Transverse colon (tissue), 4 donors: ENCODE data around the gene CFAP119. TPM values are rescaled to one million over a fixed set of nuclear protein-coding genes. Genes with fewer than 3 reads are reported as not detected.

Experiments
- DNase-seq: peaks from one replicate; pipeline ENCODE4 v3.0.0-alpha.2; 2019
- H3K27ac ChIP-seq, 4 donors: fragments of 200-600 bp; sonication (generic); 2 replicates each; pipeline ENCODE4 v1.5.1; 2016 to 2018; ENCODE audit warnings: inconsistent platforms in 4 of 4
- H3K27me3 ChIP-seq: fragments of 200-600 bp; sonication (generic); 2 replicates; pipeline ENCODE4 v1.5.1; 2017; ENCODE audit warnings: inconsistent platforms
- H3K36me3 ChIP-seq, 4 donors: fragments of 200-600 bp; sonication (generic); 2 replicates each; pipeline ENCODE4 v1.5.1; 2017 to 2019; ENCODE audit warnings: inconsistent platforms in 4 of 4
- H3K4me1 ChIP-seq, 4 donors: fragments of 200-600 bp; sonication (generic); 2 replicates each; pipeline ENCODE4 v1.5.1; 2017 to 2020; ENCODE audit warnings: inconsistent platforms in 4 of 4
- H3K4me3 ChIP-seq, 4 donors: fragments of 200-600 bp; sonication (generic); 1 replicate in 1 of 4; 2 replicates in 3 of 4; pipeline versions ENCODE4 v1.5.1 to v1.6.1; 2017 to 2019; ENCODE audit warnings: inconsistent platforms in 4 of 4
- H3K9me3 ChIP-seq, 2 donors: fragments of 200-600 bp; sonication (generic); 2 replicates each; pipeline ENCODE4 v1.5.1; 2017 to 2019; ENCODE audit warnings: inconsistent platforms in 2 of 2
- EP300 ChIP-seq: sonication (generic); formaldehyde crosslinking; IDR thresholded peaks from one replicate; pipeline ENCODE4 v1.6.1; 2017; ENCODE audit warnings: antibody characterized with exemption, low read depth
- POLR2A ChIP-seq: fragments of 450-650 bp; IDR thresholded peaks from one replicate; pipeline ENCODE4 v1.6.1; 2016; ENCODE audit warnings: antibody characterized with exemption, mild to moderate bottlenecking, moderate library complexity
- POLR2AphosphoS5 ChIP-seq, 3 donors: sonication (generic); formaldehyde crosslinking; IDR thresholded peaks; one replicate each; pipeline ENCODE4 v1.6.1; 2016; ENCODE audit warnings: antibody characterized with exemption in 3 of 3
- WGBS, 2 donors: methylation state at CpG; one replicate each; pipeline ENCODE4 v1.1.5; 2018; ENCODE audit warnings: low coverage in 1 of 2; 5-methylcytosine and 5-hydroxymethylcytosine counted together
- in situ Hi-C, 4 donors: fragments of 200-750 bp; cut with MboI; loops; one replicate each; pipeline versions ENCODE4 v1.15.0 to v1.15.1; 2017; ENCODE audit warnings: low sequenced_read_pairs in 3 of 4, low pct_ligation_motif_present in 1 of 4, low pct_unique_long_range_greater_than_20kb in 1 of 4
- intact Hi-C: fragments of 100-400 bp; cut with DNase I; formaldehyde crosslinking; loops from one replicate; pipeline ENCODE4 v1.15.1; 2023; ENCODE audit warnings: low total_unique reads
- total RNA-seq, 4 donors: library from RNA; depleted of rRNA; stranded (reverse); fragments of >200 nt; gene quantifications; one replicate each; pipeline ENCODE4 v1.1.0, GENCODE V29; 2016
- TF ChIP-seq, protein P1 (sequence below), 5 experiments: fragments of 200-600 bp in 3 of 5; fragments of 450-650 bp in 2 of 5; sonication (generic) in 3 of 5; IDR thresholded peaks; 1 replicate in 2 of 5; 2 replicates in 3 of 5; pipeline ENCODE4 v1.5.1; 2016 to 2017; ENCODE audit warnings: antibody characterized with exemption in 5 of 5, inconsistent platforms in 3 of 5, mild to moderate bottlenecking in 2 of 5, moderate library complexity in 1 of 5

The CFAP119 gene
- total RNA-seq, 4 donors from 2014 or later: 3.3 to 15.5 (median 6.0) TPM

DNA sequence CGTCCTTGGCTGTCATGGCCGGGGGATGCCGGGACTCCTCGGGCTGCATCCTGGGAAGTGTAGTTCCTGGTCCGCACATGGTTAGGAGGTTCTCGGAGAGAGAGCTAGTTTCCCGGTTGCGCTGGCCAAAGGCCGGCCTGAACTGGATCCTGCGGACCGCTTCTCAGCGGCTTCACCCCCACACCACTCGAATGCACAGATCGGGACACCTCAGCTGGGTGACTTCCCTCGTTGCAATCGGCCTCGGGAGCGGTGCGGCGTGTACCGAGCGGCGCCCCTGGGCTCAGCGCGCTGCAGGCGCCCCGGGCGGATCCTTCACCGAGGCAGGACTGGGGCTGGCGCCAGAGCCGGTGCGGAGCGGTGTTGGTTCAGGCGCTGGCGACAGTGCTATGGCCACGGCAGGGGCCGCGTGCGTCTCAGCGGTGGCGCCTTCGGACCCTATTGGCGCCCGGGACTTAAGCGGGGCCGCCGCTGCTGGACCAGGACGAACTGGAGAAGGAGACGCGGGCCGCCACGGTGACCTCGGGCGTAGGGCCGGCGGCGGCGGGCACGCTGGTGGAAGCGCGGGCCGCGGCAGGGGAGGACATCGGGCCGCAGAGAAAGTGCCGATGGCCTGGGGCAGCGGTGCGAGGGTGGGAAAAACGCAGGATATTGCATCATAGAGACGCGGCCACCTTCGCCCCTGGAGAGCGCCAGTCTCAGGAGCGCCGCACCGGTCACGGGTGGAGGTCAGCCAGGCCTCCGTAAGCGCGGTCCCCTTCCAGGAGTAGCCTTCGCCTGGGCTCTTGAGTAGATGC lies 13.7 kb upstream of the CFAP119 start:
- Histone ChIP-seq H3K4me1 (peaks cover 0 to 27% (median 20%) of the 10 kb centered on the region in 4 donors), H3K27ac (peak overlapping the region; percentile 86 to 90 (median 88)), H3K27me3 (no peaks in the 10 kb centered on the region), H3K4me3 (peak overlapping the region; percentile 44 to 66 (median 58)), H3K36me3 (peaks cover 0 to 15% (median 9%) of the 10 kb centered on the region in 4 donors), H3K9me3 (no peaks in the 10 kb centered on the region)
- in situ Hi-C loops (no loop called here), intact Hi-C loops (no loop called here)
- TF ChIP-seq EP300 (no peak), POLR2AphosphoS5 (IDR thresholded peaks at IDR 0.05) (peak; percentile 66 to 84 (median 79)), POLR2A (peak; percentile 74)
- TF ChIP-seq, protein P1, sequence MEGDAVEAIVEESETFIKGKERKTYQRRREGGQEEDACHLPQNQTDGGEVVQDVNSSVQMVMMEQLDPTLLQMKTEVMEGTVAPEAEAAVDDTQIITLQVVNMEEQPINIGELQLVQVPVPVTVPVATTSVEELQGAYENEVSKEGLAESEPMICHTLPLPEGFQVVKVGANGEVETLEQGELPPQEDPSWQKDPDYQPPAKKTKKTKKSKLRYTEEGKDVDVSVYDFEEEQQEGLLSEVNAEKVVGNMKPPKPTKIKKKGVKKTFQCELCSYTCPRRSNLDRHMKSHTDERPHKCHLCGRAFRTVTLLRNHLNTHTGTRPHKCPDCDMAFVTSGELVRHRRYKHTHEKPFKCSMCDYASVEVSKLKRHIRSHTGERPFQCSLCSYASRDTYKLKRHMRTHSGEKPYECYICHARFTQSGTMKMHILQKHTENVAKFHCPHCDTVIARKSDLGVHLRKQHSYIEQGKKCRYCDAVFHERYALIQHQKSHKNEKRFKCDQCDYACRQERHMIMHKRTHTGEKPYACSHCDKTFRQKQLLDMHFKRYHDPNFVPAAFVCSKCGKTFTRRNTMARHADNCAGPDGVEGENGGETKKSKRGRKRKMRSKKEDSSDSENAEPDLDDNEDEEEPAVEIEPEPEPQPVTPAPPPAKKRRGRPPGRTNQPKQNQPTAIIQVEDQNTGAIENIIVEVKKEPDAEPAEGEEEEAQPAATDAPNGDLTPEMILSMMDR (IDR thresholded peaks at IDR 0.05): no peak
- 0% methylated on average over 4 to 49 of the region's 81 CpGs for WGBS, 2 donors
- DNase-seq: peak; percentile 83

DNA sequence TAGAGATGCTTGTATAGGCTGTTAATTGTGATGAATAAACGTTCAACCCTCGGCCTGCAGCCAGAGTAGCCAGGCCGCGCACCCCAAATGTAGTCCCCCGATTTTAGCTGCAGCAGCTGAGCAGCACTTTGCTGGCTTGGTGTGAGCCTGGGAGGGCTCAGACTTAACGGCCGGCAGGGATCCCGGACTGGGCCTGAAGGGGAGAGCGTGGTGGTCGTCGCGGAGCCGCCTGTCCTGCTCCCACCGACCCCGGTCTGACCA lies 13.2 kb upstream of the CFAP119 start:
- TF ChIP-seq EP300 (no peak), POLR2A (no peak), POLR2AphosphoS5 (IDR thresholded peaks at IDR 0.05) (no peak)
- TF ChIP-seq, protein P1 (IDR thresholded peaks at IDR 0.05): no peak
- no peak for DNase-seq
- peaks cover 0 to 21% (median 11%) of the 10 kb centered on the region in 4 donors for H3K36me3 ChIP-seq
- no peaks in the 10 kb centered on the region for H3K27me3 ChIP-seq
- H3K9me3 ChIP-seq: no peaks in the 10 kb centered on the region
- H3K4me3 ChIP-seq: peak overlapping the region; percentile 44 to 66 (median 58)
- peak overlapping the region; percentile 86 to 90 (median 88) for H3K27ac ChIP-seq
- 33% methylated on average over 3 of the region's 15 CpGs; no CpG with 5 or more reads in 1 of the 2 donors for WGBS, 2 donors
- H3K4me1 ChIP-seq: peaks cover 0 to 27% (median 20%) of the 10 kb centered on the region in 4 donors
- in situ Hi-C loops (no loop called here), intact Hi-C loops (no loop called here)

DNA sequence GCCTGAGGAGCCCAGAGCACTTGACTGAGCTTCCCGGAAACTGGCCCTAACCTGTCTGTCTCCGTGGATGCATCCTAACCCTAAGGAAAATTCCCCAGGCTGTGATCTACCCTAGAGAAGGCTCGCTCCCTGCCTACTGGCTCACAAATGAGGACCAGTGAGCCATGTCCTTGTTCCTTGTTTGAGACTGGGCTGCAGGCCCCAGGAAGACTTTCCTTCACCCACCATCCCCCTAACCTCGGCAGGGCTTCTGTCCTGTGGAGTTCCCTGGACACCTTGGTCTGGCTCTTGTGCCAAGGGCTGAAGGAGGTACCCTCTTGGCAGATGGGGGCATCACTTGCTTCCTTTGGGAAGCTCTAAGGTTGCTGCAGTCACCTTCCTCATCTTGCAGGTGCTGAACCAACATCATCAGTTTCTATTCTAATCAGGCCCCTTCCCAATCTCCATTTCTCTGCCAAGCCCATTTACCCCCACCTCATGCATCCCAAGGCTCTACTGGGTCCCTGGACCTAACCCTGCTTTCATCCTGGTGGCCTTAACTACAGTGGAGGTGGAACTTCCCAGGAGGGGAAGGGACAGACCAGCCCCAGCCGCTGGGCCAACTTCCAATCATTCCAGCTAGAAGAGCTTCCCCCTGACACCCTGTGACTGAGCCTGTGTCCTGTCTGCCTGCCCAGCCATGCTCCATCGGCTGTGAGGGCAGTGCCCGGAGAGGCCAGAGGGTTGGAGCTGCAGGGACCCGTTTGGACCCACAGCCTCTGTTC lies 12.7 kb upstream of the CFAP119 start:
- in situ Hi-C loops: no loop called here
- H3K27ac ChIP-seq: peak overlapping the region; percentile 86 to 90 (median 88)
- H3K4me3 ChIP-seq: peak overlapping the region in 3 of 4 donors; percentile 58 to 66 (median 59)
- H3K27me3 ChIP-seq: no peaks in the 10 kb centered on the region
- intact Hi-C loops: no loop called here
- peaks cover 0 to 27% (median 20%) of the 10 kb centered on the region in 4 donors for H3K4me1 ChIP-seq
- DNase-seq: no peak
- no peaks in the 10 kb centered on the region for H3K9me3 ChIP-seq
- TF ChIP-seq EP300 (no peak), POLR2A (no peak), POLR2AphosphoS5 (IDR thresholded peaks at IDR 0.05) (no peak)
- TF ChIP-seq, protein P1 (IDR thresholded peaks at IDR 0.05): no peak
- peaks cover 0 to 24% (median 13%) of the 10 kb centered on the region in 4 donors for H3K36me3 ChIP-seq
- 66% methylated on average over 6 of the region's 8 CpGs; no CpG with 5 or more reads in 1 of the 2 donors for WGBS, 2 donors

DNA sequence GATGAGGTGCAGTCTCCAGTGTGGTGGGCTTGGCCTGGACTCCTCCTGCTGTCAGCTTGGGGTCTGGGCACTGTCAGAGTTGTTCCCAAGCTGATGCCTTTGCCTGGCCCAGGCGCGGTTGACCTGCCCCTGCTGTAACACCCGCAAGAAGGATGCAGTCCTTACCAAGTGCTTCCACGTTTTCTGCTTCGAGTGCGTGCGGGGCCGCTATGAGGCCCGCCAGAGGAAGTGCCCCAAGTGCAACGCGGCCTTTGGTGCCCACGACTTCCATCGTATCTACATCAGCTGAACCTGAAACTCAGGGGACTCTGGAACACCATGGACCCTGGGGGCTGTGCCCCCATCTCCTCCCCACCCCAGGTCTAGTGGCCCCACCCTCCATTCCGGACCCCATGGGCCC lies 12.0 kb upstream of the CFAP119 start:
- no peaks in the 10 kb centered on the region for H3K9me3 ChIP-seq
- peaks cover 0 to 27% (median 20%) of the 10 kb centered on the region in 4 donors for H3K4me1 ChIP-seq
- H3K27ac ChIP-seq: no peak overlapping the region
- H3K4me3 ChIP-seq: no peak overlapping the region
- WGBS, 2 donors: 92% methylated on average over 13 of the region's 14 CpGs; no CpG with 5 or more reads in 1 of the 2 donors
- peaks cover 0 to 31% (median 16%) of the 10 kb centered on the region in 4 donors for H3K36me3 ChIP-seq
- TF ChIP-seq POLR2A (no peak), EP300 (no peak), POLR2AphosphoS5 (IDR thresholded peaks at IDR 0.05) (no peak)
- TF ChIP-seq, protein P1 (IDR thresholded peaks at IDR 0.05): no peak
- no peak for DNase-seq
- in situ Hi-C loops (no loop called here), intact Hi-C loops (no loop called here)
- H3K27me3 ChIP-seq: no peaks in the 10 kb centered on the region
